HCT116 (cell line): ENCODE results near the gene POC1A. TPM values are rescaled to one million over a fixed set of nuclear protein-coding genes. Genes with fewer than 3 reads are reported as not detected.

Experiments used
- ATAC-seq: fragments of 200-7000 bp; cut with Tn5 transposase; 2 replicates; pipeline ENCODE4 v1.9.1; 2020; ENCODE audit warnings: mild to moderate bottlenecking, moderate library complexity
- BruUV-seq: library from RNA; stranded (reverse); fragments of 400-500 nt; replicated peaks from 2 replicates; lab custom pipeline; 2021; lab: Mats Ljungman, UMichigan
- CTCF ChIA-PET: fragments of 300-600 bp; sonication (Branson Sonifier 250); formaldehyde crosslinking; loops from one replicate; lab custom pipeline; 2021; ENCODE audit warnings: antibody characterized with exemption; lab: Charles Lee
- POLR2A ChIA-PET: fragments of 300-600, 350-600 bp; sonication (Branson Sonifier 250); formaldehyde crosslinking; loops from one replicate; lab custom pipeline; 2021; ENCODE audit warnings: antibody characterized with exemption; lab: Charles Lee
- RAD21 ChIA-PET, 2 experiments: fragments of 300-600 bp; sonication (Branson Sonifier 250); formaldehyde crosslinking; loops; one replicate each; lab custom pipeline; 2023; ENCODE audit warnings: low total read pairs in 2 of 2; ENCODE audit not compliant: uncharacterized antibody in 2 of 2, unreplicated experiment in 2 of 2, low non-redundant PET in 1 of 2; lab: Charles Lee
- DNase-seq: peaks from one replicate; pipeline ENCODE4 v3.0.0-alpha.2; 2010; ENCODE audit warnings: low read depth, low spot score
- H2AFZ ChIP-seq: fragments of 200-600 bp; shearing (Covaris generic), sonication (generic); 2 replicates; pipeline ENCODE4 v1.6.1; 2017; ENCODE audit warnings: low read depth, mixed run types, mixed read lengths, antibody characterized with exemption, low read length; ENCODE audit not compliant: poor library complexity, severe bottlenecking
- H3K27ac ChIP-seq: 2 replicates; pipeline ENCODE4 v1.5.1; 2012; ENCODE audit warnings: low read depth, low read length
- H3K27me3 ChIP-seq: fragments of 200-600 bp; sonication (generic); 2 replicates; pipeline ENCODE4 v1.6.1; 2016; ENCODE audit warnings: mixed run types, low read length, mixed read lengths; ENCODE audit not compliant: insufficient read depth
- H3K36me3 ChIP-seq, 2 experiments: fragments of 200-500 bp in 1 of 2; fragments of 200-600 bp in 1 of 2; sonication (Bioruptor generic) in 1 of 2; sonication (generic) in 1 of 2; 2 replicates each; pipeline versions ENCODE4 v1.5.1 to v1.6.1; 2014 to 2016; ENCODE audit warnings: low read length in 2 of 2, inconsistent platforms in 1 of 2, mixed read lengths in 1 of 2, mixed run types in 1 of 2; ENCODE audit not compliant: insufficient read depth in 2 of 2, control insufficient read depth in 1 of 2
- H3K4me1 ChIP-seq, 2 experiments: fragments of 200-600 bp in 1 of 2; sonication (generic) in 1 of 2; 2 replicates each; pipeline versions ENCODE4 v1.5.1 to v1.6.1; 2012 to 2017; ENCODE audit warnings: low read length in 2 of 2, inconsistent platforms in 1 of 2, mild to moderate bottlenecking in 1 of 2, mixed read lengths in 1 of 2, mixed run types in 1 of 2, moderate library complexity in 1 of 2; ENCODE audit not compliant: insufficient read depth in 2 of 2, control insufficient read depth in 1 of 2
- H3K4me2 ChIP-seq: fragments of 200-600 bp; sonication (generic); 2 replicates; pipeline ENCODE4 v1.6.1; 2017; ENCODE audit warnings: mixed run types, low read length, mixed read lengths
- H3K4me3 ChIP-seq, 2 experiments: fragments of 200-600 bp in 1 of 2; sonication (generic) in 1 of 2; replicated peaks in 1 of 2; 2 replicates each; pipeline ENCODE4 v1.5.1; 2011 to 2016; ENCODE audit warnings: low read length in 2 of 2, control low read depth in 1 of 2, low read depth in 1 of 2, mild to moderate bottlenecking in 1 of 2, mixed read lengths in 1 of 2, mixed run types in 1 of 2
- H3K79me2 ChIP-seq: fragments of 200-600 bp; sonication (generic); 2 replicates; pipeline ENCODE4 v1.6.1; 2017; ENCODE audit warnings: mild to moderate bottlenecking, mixed run types, low read length, moderate library complexity, mixed read lengths; ENCODE audit not compliant: insufficient read depth
- H3K9ac ChIP-seq: fragments of 200-600 bp; sonication (generic); 2 replicates; pipeline ENCODE4 v1.6.1; 2016; ENCODE audit warnings: low read length, mixed read lengths
- H3K9me2 ChIP-seq: fragments of 200-600 bp; sonication (generic), shearing (Covaris generic); 2 replicates; pipeline ENCODE4 v1.6.1; 2017; ENCODE audit warnings: mixed run types, mild to moderate bottlenecking, moderate library complexity; ENCODE audit not compliant: insufficient read depth
- H3K9me3 ChIP-seq, 2 experiments: fragments of 200-500 bp in 1 of 2; fragments of 200-600 bp in 1 of 2; sonication (Bioruptor generic) in 1 of 2; sonication (generic) in 1 of 2; 2 replicates each; pipeline ENCODE4 v1.6.1; 2014 to 2017; ENCODE audit warnings: low read length in 2 of 2, mixed read lengths in 2 of 2, inconsistent platforms in 1 of 2, low read depth in 1 of 2, mild to moderate bottlenecking in 1 of 2, mixed run types in 1 of 2, moderate library complexity in 1 of 2; ENCODE audit not compliant: control insufficient read depth in 1 of 2, insufficient read depth in 1 of 2
- H4K20me1 ChIP-seq: fragments of 200-600 bp; sonication (generic), shearing (Covaris generic); 2 replicates; pipeline ENCODE4 v1.6.1; 2017; ENCODE audit warnings: mixed run types, mild to moderate bottlenecking, moderate library complexity; ENCODE audit not compliant: insufficient read depth
- ATF3 ChIP-seq: IDR thresholded peaks from 2 replicates; pipeline ENCODE4 v1.6.1; 2012
- CBX3 ChIP-seq: IDR thresholded peaks from 2 replicates; pipeline ENCODE4 v1.6.1; 2012; ENCODE audit warnings: low read depth
- CEBPB ChIP-seq: IDR thresholded peaks from 2 replicates; pipeline ENCODE4 v1.6.1; 2012; ENCODE audit warnings: low read depth
- EGR1 ChIP-seq: IDR thresholded peaks from 2 replicates; pipeline ENCODE4 v1.6.1; 2012; ENCODE audit warnings: low read depth
- ELF1 ChIP-seq: IDR thresholded peaks from 2 replicates; pipeline ENCODE4 v1.6.1; 2012; ENCODE audit warnings: low read depth, borderline replicate concordance
- EZH2 ChIP-seq: fragments of 200-600 bp; sonication (generic); IDR thresholded peaks from 2 replicates; pipeline ENCODE4 v1.6.1; 2017; ENCODE audit warnings: antibody characterized with exemption, mixed run types
- FOSL1 ChIP-seq: IDR thresholded peaks from 2 replicates; pipeline ENCODE4 v1.6.1; 2012; ENCODE audit warnings: low read depth
- JUND ChIP-seq: IDR thresholded peaks from 2 replicates; pipeline ENCODE4 v1.6.1; 2012
- POLR2A ChIP-seq: IDR thresholded peaks from 2 replicates; pipeline ENCODE4 v1.7.0; 2011; ENCODE audit warnings: borderline replicate concordance; ENCODE audit not compliant: insufficient read depth, insufficient read length; ENCODE audit errors: extremely low read depth
- POLR2AphosphoS5 ChIP-seq: IDR thresholded peaks from 2 replicates; pipeline ENCODE4 v1.6.1; 2011; ENCODE audit warnings: mild to moderate bottlenecking, low read depth, low read length, moderate library complexity
- RAD21 ChIP-seq: IDR thresholded peaks from 2 replicates; pipeline ENCODE4 v1.6.1; 2012; ENCODE audit warnings: low read depth, mild to moderate bottlenecking
- SIN3A ChIP-seq: IDR thresholded peaks from 2 replicates; pipeline ENCODE4 v1.6.1; 2012; ENCODE audit warnings: low read depth
- SP1 ChIP-seq: IDR thresholded peaks from 2 replicates; pipeline ENCODE4 v1.6.1; 2012; ENCODE audit warnings: low read depth
- TCF7L2 ChIP-seq: IDR thresholded peaks from 2 replicates; pipeline ENCODE4 v1.7.0; 2011; ENCODE audit warnings: borderline replicate concordance, inconsistent platforms; ENCODE audit not compliant: insufficient read depth, insufficient read length; ENCODE audit errors: extremely low read depth
- YY1 ChIP-seq: IDR thresholded peaks from 2 replicates; pipeline ENCODE4 v1.6.1; 2011; ENCODE audit warnings: low read length, low read depth, moderate library complexity, mild to moderate bottlenecking; ENCODE audit not compliant: insufficient replicate concordance; ENCODE audit errors: extremely low read depth
- ZBTB33 ChIP-seq: IDR thresholded peaks from 2 replicates; pipeline ENCODE4 v1.6.1; 2011; ENCODE audit warnings: mild to moderate bottlenecking, low read length, moderate library complexity; ENCODE audit not compliant: insufficient replicate concordance; ENCODE audit errors: extremely low read depth
- ZFX ChIP-seq: fragments of 450-650 bp; IDR thresholded peaks from 2 replicates; pipeline ENCODE4 v1.6.1; 2017
- ZNF274 ChIP-seq: fragments of 200-500 bp; sonication (Bioruptor generic); IDR thresholded peaks from 2 replicates; pipeline ENCODE4 v1.6.1; 2014; ENCODE audit warnings: mild to moderate bottlenecking, low read depth, low read length, inconsistent platforms
- intact Hi-C: fragments of 100-400 bp; cut with micrococcal nuclease; formaldehyde crosslinking; loops from 2 replicates; pipeline ENCODE4 v1.10.0; 2022
- total RNA-seq: library from RNA; stranded (reverse); gene quantifications from one replicate; pipeline ENCODE4 v1.2.1, GENCODE V29; 2021; ENCODE audit not compliant: unreplicated experiment

POC1A gene
- total RNA-seq, 1 experiment from 2014 or later: 34.0 TPM

- no peaks in the 10 kb centered on the region for H3K79me2 ChIP-seq
- no peak overlapping the region for H3K27ac ChIP-seq
- H3K27me3 ChIP-seq: no peaks in the 10 kb centered on the region
- POLR2A ChIA-PET: no interaction called here
- ATAC-seq (no peak), DNase-seq (no peak)
- H3K4me1 ChIP-seq: peaks cover 0 to under 1% of the 10 kb centered on the region in 2 experiments; a peak in 1 of 4 replicates
- CTCF ChIA-PET: interaction anchor here (0.9 kb wide), 1 partner anchor 78 kb away, joined by 3 read pairs; the partner anchor contains the start of gene DUSP7
- no peak overlapping the region for H3K4me3 ChIP-seq
- no peak overlapping the region for H3K9ac ChIP-seq
- no peak overlapping the region for H2AFZ ChIP-seq
- no TSS peak for BruUV-seq
- TF ChIP-seq SIN3A (no peak), ZFX (no peak), EZH2 (no peak)
- RAD21 ChIA-PET: no interaction called here
- H3K4me2 ChIP-seq: no peak overlapping the region
- peaks cover 3 to 10% of the 10 kb centered on the region in 2 experiments; a peak in 2 of 4 replicates for H3K36me3 ChIP-seq
- intact Hi-C loops: no loop called here
- no peaks in the 10 kb centered on the region for H4K20me1 ChIP-seq
- no peaks in the 10 kb centered on the region for H3K9me2 ChIP-seq
- H3K9me3 ChIP-seq: no peaks in the 10 kb centered on the region
Observed at GRCh38 chr3:52134761-52135160, 19.5 kb downstream of the POC1A start.

- peaks cover 3 to 8% of the 10 kb centered on the region in 2 experiments; a peak in 1 of 4 replicates for H3K36me3 ChIP-seq
- ATAC-seq (no peak), DNase-seq (no peak)
- H3K9ac ChIP-seq: no peak overlapping the region
- H3K79me2 ChIP-seq: no peaks in the 10 kb centered on the region
- no peak overlapping the region for H3K4me2 ChIP-seq
- peaks cover 14 to 18% of the 10 kb centered on the region in 2 experiments for H3K4me1 ChIP-seq
- H3K27ac ChIP-seq: no peak overlapping the region
- no peaks in the 10 kb centered on the region for H3K9me2 ChIP-seq
- H4K20me1 ChIP-seq: no peaks in the 10 kb centered on the region
- ChIA-PET POLR2A (no interaction called here), CTCF (no interaction called here), RAD21 (no interaction called here)
- H3K9me3 ChIP-seq: no peaks in the 10 kb centered on the region
- intact Hi-C loops: no loop called here
- no peak overlapping the region for H2AFZ ChIP-seq
- no peak overlapping the region for H3K4me3 ChIP-seq
- BruUV-seq: no TSS peak
- no peaks in the 10 kb centered on the region for H3K27me3 ChIP-seq
- TF ChIP-seq ZBTB33 (no peak), ZFX (no peak), SP1 (no peak), POLR2AphosphoS5 (no peak), SIN3A (no peak), RAD21 (no peak), ZNF274 (no peak), ELF1 (no peak), POLR2A (no peak), CEBPB (no peak), CBX3 (no peak), FOSL1 (no peak), TCF7L2 (no peak), ATF3 (no peak), YY1 (no peak), EGR1 (no peak), JUND (no peak)
Observed at GRCh38 chr3:52132930-52133329, 21.3 kb downstream of the POC1A start.
